OCI-LY7 (cell line): ENCODE results near the gene CSDE1.

ENCODE experiments used
- EZH2phosphoT487 ChIP-seq: fragments of 200-600 bp; sonication (generic); IDR thresholded peaks from 2 replicates; pipeline ENCODE4 v1.6.1; 2018; ENCODE audit warnings: low read depth, borderline replicate concordance, mild to moderate bottlenecking, mixed run types, antibody characterized with exemption, low read length, moderate library complexity, mixed read lengths
- TF ChIP-seq, protein P1 (sequence below): fragments of 200-600 bp; sonication (generic); conservative IDR thresholded peaks from 2 replicates; pipeline ENCODE4 v1.5.1; 2014; ENCODE audit warnings: mild to moderate bottlenecking, antibody characterized with exemption, low read length, moderate library complexity, mixed read lengths

DNA sequence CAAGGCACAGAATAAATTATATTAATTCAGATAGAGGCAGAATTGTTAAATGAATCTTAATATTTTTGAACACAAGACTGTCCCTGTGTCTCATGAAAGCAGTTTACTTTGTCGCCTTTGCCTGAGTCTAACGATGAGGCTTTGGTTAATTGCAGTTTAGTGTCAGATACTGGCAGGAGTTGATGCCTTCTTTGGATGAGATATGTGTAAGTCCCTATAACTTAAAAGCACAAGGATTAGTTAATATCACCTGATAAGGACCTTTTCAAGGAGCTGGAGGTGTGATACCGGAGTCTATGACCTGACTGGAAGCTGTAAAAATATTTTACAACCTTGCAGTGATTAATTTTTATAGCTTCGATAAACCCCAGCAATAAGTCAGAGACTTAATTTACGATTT is 24.7 kb upstream of the CSDE1 start:
- TF ChIP-seq, protein P1, sequence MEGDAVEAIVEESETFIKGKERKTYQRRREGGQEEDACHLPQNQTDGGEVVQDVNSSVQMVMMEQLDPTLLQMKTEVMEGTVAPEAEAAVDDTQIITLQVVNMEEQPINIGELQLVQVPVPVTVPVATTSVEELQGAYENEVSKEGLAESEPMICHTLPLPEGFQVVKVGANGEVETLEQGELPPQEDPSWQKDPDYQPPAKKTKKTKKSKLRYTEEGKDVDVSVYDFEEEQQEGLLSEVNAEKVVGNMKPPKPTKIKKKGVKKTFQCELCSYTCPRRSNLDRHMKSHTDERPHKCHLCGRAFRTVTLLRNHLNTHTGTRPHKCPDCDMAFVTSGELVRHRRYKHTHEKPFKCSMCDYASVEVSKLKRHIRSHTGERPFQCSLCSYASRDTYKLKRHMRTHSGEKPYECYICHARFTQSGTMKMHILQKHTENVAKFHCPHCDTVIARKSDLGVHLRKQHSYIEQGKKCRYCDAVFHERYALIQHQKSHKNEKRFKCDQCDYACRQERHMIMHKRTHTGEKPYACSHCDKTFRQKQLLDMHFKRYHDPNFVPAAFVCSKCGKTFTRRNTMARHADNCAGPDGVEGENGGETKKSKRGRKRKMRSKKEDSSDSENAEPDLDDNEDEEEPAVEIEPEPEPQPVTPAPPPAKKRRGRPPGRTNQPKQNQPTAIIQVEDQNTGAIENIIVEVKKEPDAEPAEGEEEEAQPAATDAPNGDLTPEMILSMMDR = no peak
- TF ChIP-seq EZH2phosphoT487 = no peak
